Activated CD8-positive, alpha-beta memory T cell treated with anti-CD3 and anti-CD28 coated beads, Interleukin-2, amount 50 U/mL, for 24 hours (primary cell): Measurements from ENCODE around the gene SLC1A7.

Source experiments
- DNase-seq: peaks from one replicate; pipeline ENCODE4 v3.0.0-alpha.2; 2020; ENCODE audit errors: extremely low read depth

SLC1A7 gene

GRCh38 chr1:53075761-53076163 lies 66.7 kb downstream of the SLC1A7 start:
- no peak for DNase-seq

DNA sequence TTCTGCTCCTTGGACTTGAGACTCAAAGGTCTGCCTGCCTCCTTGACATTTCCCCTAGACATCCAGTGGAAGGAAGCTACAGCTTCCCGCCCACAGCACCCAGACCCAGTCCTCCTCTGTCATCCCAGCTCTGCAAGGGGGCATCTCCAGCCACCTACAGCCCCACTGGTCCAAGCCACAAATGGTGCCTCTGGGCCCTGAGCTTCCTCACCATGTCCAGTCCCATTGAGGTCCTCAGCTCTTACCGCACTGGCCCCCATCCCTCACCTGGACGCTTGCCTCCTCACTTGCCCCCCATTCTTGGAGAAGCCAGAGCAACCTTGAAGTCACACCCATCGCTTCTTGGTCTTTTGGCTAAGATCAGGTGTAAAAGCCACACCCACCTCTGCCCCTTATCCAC lies 67.2 kb downstream of the SLC1A7 start:
- DNase-seq = no peak

DNA sequence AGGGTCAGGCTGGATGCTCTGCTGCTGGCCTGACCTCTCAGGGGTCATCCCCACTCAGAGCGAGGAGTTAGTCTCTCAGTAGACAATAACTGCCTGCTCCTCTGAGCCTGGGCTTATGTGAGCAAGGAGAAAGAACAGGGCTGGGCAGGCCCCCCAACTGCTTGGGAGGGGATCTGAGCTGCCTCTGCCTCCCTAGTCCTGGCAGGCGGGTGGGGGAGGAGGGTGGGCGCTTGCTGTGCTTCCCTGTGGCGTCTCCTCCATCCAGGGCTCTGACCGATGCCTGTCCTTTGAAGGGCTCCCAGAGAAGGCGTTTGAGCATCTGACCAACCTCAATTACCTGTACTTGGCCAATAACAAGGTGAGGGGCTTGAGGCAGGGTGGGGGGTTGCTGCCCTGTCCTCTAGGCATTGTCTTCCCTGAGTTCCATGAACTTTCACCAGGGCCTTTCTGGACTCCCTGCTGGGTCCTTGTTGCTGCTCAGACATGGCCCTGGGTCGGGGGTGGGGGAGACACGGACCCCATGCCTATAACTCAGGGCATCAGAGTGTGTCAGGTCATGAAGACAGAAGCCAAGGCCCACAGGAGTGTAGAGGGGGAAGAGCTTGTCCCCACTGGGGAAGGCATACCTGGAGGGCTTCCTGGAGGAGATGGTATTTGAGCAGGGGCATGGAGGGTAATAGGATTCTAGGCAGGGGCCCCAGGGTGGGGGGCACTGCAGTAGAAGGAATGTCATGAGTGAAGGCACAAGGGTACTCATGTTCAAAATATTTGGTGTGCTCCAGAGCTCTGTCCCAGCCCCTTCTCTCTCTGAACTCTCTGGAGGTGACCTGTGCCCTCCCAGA lies 67.9 kb downstream of the SLC1A7 start:
- DNase-seq = no peak

GRCh38 chr1:53073868-53074311 lies 68.5 kb downstream of the SLC1A7 start:
- DNase-seq = no peak

GRCh38 chr1:53073287-53073686 lies 69.2 kb downstream of the SLC1A7 start:
- DNase-seq = no peak

GRCh38 chr1:53071915-53072314 lies 70.5 kb downstream of the SLC1A7 start:
- no peak for DNase-seq

- DNase-seq = no peak
Observed at GRCh38 chr1:53071167-53071865, 71.1 kb downstream of the SLC1A7 start.

DNA sequence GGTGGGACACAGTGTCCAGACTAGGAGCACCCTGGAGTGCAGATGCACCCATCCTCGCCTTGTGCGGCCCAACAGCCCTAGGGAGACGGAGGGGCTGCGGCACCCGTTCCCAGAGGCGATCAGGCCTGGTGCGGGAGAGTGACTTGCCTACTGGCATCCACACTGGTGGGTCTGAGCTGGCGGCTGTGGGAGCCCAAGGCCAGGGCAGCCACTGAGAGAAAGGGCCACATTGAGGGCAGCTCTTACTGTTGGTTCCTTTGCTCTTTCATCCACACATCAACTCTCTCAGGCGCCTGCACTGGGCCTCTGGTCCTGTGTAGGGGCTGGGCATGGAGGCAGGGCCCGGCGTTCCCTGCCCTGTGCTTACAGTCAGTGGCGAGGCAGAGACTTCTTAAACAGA lies 71.8 kb downstream of the SLC1A7 start:
- DNase-seq = no peak

GRCh38 chr1:53069663-53070327 lies 72.6 kb downstream of the SLC1A7 start:
- no peak for DNase-seq

DNA sequence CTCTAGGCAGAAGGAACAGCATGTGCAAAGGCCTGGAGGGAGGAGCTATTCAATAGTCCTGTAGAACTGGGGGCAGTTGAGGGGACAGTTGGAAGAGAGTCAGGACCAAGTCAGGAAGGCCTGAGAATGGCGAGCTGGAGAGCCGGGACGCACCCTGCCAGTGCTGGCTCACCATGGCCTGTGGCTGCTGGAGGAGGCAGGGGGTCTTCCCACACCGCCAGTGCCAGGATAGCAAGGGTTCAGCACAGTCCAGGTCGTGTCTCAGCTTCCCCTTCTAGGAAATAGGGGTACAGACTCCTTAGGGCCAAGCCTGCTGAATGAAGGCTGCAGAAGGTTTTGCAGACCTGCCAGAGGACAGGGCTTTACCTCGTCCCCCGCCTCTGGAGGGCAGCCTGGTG lies 73.2 kb downstream of the SLC1A7 start:
- DNase-seq = no peak

DNA sequence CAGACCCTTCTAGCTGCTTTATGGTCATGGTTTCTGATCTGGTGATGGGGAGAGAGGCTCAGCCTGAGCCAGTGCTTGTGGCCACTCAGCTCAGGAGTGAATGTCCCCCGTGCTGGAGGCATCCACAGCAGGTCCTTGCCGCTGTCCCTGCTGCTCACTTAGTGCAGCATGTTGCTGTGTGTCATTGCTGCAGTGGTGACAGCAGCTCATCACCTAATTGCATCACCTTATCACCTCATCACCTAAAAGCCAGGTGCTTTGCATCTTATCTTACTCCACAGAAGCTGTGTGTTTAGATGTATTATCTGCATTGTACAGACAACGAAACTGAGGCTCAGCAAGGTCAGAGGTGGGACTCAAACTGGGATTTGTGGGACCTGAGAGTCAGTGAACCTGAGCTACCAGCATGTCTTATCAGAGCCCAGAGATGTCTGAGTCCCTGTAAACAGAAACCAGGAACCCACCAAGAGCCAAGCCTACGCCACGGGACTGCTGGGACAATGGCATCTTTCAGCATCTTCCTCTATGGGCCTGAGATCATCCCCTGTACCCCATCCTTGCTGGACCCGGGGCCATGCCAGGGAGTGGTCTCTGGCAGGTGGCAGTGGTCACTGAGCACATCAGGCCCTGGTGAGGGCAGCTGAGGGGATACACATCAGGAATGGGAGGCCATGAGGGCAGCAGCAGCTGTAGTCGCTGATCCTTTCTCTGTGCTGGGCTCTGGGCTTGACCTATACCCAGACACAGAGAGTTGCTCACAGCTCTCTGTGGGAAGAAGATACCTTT lies 73.9 kb downstream of the SLC1A7 start:
- DNase-seq = no peak

DNA sequence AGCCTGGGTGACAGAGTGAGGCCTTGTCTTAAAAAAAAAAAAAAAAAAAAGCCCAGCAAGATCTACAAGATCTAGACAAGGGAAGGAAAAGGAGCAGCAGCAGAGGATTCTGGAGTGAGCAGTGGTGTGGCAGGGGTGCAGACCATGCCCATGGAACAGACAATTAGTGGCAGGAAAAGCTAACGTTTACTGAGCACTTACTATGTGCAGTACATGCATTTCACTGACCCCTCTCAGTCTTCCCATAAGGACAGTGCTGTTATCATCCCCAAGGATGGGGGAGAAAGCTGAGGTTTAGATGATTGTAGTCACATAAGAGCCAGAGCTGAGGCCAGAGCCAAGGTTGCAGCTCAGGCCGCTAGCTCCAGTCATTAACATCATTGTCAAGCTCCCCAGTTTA lies 74.6 kb downstream of the SLC1A7 start:
- DNase-seq = no peak

DNA sequence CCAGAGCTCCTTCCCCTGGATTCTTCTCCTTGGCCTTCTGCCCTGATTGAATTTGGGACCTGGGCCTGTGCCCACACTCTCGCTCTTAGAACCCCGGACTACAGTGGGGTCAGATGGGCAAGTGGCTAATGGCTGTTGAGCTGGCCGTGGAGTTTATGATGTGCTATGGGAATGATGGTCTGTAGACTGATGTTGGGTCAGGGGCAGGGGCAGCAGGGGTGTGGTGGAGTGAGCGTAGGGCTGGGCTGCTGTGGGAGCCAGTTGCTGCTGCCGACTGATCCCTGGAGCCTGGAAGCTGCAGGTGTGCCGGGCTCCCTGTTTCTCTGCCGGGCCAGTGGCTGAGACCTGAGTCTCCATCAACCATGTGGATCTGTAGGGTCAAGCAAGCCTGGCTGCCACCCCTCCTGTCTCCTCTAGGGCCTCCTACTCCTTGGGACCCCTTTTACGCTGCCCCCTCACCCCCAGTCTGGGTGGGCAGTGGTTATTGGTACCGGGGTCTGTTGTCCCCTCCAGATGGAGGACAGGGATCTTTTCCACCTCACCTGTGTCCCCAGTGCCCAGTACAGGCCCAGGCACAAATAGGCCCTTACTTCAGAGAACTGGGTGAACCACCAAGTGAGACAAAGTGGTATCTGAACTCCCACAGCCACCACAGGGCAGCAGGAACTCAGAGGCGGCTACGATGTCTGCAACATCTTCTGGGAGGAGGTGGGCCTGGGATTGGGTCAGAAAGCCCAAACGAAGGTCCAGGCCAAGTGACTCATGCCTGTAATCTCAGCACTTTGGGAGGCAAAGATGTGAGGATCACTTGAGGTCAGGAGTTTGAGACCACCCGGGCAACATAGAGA lies 75.3 kb downstream of the SLC1A7 start:
- DNase-seq = no peak

GRCh38 chr1:53066488-53066887 lies 76.0 kb downstream of the SLC1A7 start:
- no peak for DNase-seq

- no peak for DNase-seq
Observed at GRCh38 chr1:53065391-53065790, 77.0 kb downstream of the SLC1A7 start.

DNA sequence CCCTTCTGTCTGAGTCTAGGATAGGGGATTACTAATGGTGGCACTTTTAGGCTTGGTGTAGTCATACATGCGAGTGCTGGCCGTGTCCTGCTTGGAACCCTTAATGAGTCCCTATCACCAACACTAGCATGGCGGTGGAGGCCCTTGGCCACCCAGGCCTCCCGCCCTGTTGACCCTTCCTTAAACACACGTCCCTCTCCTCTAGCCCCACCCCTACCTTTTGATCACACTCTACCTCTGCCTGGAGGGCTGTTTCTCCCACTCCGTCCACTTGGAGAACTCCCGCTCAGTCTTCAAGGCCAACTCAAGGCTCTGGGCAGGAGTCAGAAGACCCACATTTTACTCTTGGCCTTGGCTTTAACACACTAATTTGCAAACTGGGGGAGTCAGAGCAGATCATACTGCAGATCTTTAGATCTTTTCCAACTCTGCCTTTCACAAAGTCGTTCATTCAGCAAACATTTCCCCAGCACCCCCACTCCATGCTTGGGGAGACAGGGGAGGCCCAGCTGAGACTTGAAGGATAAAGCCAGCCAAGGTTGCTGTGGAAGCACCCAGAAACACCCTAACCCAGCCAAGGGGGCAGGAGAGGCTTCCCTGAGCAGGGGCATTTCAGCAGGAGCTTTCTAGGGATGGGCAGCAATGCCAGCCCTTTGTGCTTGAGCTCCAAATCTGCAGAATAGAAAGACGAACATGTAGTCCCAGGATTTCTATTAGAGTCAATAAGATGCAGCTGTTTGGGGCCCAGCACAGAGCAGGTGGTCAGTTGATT lies 78.5 kb downstream of the SLC1A7 start:
- DNase-seq = no peak

DNA sequence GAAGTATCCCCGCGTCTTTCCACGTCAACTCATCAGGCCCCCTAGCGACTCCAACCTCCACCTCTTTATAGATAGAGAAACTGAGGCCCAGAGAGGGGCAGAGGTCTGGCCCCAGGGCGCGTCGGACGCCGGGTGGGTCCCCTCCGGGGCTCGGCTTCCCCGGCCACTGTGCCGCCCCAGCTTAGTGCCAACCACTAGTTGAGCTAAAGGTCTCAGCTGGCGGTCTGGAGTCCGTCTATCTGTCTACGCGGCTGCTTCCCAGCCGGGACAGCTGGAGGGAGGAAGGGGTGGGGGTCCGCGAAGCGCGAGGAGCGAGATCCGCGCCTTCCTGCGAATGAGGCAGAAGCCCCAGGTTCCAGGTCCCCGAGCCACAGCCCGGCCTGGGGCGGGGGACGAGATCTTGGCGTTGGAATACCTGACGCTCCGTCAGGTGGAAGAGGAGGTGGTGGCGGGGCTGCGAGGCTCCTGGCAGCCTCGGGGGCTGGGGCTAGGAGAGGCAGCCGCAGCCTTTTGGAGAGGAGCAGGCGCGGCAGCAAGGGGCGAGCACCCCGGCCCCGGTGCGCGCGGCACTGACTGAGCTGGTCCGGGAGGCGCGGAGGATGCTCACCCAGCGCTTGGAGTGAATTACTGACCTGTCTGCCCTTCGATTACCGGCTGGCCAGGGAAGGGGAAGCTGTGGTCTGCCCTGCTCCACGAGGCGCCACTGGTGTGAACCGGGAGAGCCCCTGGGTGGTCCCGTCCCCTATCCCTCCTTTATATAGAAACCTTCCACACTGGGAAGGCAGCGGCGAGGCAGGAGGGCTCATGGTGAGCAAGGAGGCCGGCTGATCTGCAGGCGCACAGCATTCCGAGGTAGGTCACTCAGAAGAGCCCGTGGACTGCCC lies 79.5 kb downstream of the SLC1A7 start:
- no peak for DNase-seq

- no peak for DNase-seq
Observed at GRCh38 chr1:53061859-53062707, 80.4 kb downstream of the SLC1A7 start, which contains the start of gene PODN. TSS of gene PODN (plus strand) at chr1:53062213. CDS start at chr1:53069856, 7,643 bp downstream.
